Subcutaneous adipose tissue (tissue), 4 donors: Measurements from ENCODE around the gene MUCL1. TPM values are rescaled to one million over a fixed set of nuclear protein-coding genes. Genes with fewer than 3 reads are reported as not detected.

Source experiments
- total RNA-seq, 4 donors: library from RNA; depleted of rRNA; stranded (reverse); fragments of >200 nt; gene quantifications; one replicate each; pipeline ENCODE4 v1.1.0, GENCODE V29; 2016
- TF ChIP-seq, protein P1 (sequence below): fragments of 450-650 bp; IDR thresholded peaks from one replicate; pipeline ENCODE4 v1.5.1; 2016; ENCODE audit warnings: low read depth, mild to moderate bottlenecking, control low read depth, antibody characterized with exemption, moderate library complexity

MUCL1 gene
- total RNA-seq, 4 donors from 2014 or later, result not detected

DNA sequence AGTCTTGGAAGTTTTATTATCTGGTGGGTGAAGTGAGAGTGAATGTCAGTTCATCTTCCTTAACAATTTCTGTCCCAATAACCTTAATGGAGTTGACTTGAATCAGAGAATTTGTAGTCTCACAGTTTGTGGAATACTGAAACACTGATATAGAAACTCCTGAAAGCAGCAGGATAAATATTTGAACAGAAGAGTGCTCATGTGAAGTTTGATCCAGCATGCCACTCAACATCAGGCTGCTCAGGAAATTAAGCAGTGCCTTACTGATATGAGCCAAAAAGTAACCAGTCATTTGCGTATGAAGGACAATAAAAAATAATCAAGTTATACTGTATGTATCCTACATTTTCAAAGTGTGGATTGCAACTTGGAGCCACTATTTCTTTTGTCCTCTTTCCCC, 15.7 kb downstream of the MUCL1 start:
- TF ChIP-seq, protein P1, sequence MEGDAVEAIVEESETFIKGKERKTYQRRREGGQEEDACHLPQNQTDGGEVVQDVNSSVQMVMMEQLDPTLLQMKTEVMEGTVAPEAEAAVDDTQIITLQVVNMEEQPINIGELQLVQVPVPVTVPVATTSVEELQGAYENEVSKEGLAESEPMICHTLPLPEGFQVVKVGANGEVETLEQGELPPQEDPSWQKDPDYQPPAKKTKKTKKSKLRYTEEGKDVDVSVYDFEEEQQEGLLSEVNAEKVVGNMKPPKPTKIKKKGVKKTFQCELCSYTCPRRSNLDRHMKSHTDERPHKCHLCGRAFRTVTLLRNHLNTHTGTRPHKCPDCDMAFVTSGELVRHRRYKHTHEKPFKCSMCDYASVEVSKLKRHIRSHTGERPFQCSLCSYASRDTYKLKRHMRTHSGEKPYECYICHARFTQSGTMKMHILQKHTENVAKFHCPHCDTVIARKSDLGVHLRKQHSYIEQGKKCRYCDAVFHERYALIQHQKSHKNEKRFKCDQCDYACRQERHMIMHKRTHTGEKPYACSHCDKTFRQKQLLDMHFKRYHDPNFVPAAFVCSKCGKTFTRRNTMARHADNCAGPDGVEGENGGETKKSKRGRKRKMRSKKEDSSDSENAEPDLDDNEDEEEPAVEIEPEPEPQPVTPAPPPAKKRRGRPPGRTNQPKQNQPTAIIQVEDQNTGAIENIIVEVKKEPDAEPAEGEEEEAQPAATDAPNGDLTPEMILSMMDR, result no peak

DNA sequence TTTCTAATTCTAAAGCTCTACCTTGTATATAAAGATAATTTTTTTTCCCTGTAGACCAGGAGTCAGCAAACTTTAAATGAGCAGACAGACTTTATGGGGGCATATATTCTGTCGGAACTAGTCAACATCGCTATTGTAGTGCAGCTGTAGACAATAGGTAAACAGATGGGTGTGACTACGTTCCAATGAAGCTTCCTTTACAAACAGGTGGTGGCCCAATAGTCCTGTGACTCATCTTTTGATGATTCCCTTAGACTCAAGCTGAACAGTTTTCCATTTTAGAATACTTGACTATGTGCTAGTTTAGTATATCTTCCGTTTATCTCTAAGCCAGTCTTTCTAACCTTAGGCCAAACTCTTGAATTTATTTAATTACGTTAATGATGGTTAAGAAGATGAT, 16.3 kb downstream of the MUCL1 start:
- TF ChIP-seq, protein P1, result no peak

DNA sequence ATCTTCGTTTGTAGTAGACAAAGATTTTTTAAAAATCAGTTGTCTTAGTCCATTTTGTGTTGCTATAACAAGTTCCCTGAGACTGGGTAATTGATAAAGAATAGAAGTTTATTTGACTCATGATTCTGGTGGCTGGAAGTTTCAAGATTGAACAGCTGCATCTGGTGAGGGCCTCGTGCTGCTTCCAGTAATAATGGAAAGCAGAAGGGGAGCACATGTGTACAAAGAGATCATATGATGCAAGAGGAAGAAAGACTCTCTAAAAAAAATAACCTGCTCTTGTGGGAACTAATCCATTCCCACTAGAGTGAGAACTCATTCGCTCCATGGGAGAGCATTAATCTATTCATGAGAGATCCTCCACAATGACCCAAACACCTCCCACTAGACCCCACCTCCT, 24.8 kb downstream of the MUCL1 start:
- TF ChIP-seq, protein P1, result no peak

DNA sequence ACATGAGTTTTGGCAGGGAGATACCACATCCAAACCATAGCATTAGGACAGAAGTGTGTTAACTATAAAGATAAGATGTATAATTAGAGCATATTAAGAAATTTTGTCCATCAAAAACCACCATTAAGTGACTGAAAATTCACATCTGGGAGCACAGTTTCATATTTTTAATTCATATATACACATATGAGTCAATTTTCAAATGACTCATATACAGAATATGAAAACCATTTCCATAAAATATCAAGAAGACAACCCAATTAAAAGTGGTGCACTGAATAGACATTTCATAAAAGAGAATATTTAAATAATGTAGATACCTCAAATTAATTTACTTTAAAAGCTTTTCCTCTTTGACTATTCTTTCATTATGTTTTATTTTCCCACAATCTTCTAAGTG, 25.3 kb downstream of the MUCL1 start:
- TF ChIP-seq, protein P1, result no peak

DNA sequence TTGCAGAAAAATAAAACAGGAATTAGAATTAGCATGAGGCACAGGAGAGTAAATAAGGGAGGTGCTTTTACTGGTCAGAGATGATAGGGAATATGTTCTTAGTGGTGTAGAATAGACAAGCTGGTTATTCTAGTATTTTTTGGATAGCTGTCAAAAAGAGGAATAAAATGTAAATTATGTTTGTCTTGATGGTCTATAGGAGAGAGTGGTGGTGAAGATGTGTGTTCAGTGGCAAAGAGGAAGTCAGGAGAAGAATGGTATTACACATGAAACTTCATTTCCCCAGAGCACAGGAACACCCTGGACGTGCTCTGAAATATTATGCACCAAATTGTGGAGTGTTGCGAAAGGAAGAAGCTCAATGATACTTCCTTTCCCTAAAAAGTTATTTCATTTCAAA, 27.8 kb downstream of the MUCL1 start:
- TF ChIP-seq, protein P1, result no peak

DNA sequence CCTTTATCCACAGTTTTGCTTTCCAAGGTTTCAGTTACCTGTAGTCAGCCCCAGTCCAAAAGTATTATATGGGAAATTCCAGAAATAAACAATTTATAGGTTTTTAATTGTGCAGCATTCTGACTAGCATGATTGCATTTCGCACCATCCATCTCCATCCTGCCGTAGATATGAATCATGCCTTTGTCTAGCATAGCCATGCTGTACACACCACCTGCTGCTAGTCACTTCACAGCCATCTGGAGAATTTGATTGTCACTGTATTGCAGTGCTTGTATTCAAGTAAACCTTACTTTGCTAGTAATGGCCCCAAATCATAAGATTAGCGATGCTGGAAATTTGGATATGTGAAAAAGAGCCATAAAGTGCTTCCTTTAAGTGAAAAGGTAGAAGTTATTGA, 36.0 kb downstream of the MUCL1 start:
- TF ChIP-seq, protein P1, result no peak

- TF ChIP-seq, protein P1, result no peak
These were observed 37.6 kb downstream of the MUCL1 start for GRCh38 chr12:54891717-54892478.

Other genes starting within 250 kb of the MUCL1 start
- not detected for gene LACRT, start 219.6 kb upstream of the MUCL1 start, total RNA-seq
- gene DCD, start 206.2 kb upstream of the MUCL1 start, total RNA-seq, result not detected
- gene TESPA1, start 130.2 kb downstream of the MUCL1 start, total RNA-seq, result 1 to 10 TPM in 3 of 4 donors, not detected in 1; 1.5 to 2.1 (median 1.9) TPM
- not detected for gene NEUROD4, start 165.5 kb downstream of the MUCL1 start, total RNA-seq